GM12878 (cell line): ENCODE measurements around the gene TRIM6. TPM values are rescaled to one million over a fixed set of nuclear protein-coding genes. Genes with fewer than 3 reads are reported as not detected.

Experiments used
- ATAC-seq: fragments of 200-7000 bp; cut with Tn5 transposase; 3 replicates; pipeline ENCODE4 v1.9.1; 2020; ENCODE audit warnings: mild to moderate bottlenecking, moderate library complexity
- BruUV-seq: library from RNA; stranded (reverse); fragments of 400-500 nt; replicated peaks from 2 replicates; lab custom pipeline; 2021; lab: Mats Ljungman, UMichigan
- CTCF ChIA-PET: fragments of 300-600 bp; sonication (Branson Sonifier 250); formaldehyde crosslinking; extraction: SDS; loops from one replicate; lab custom pipeline; 2021; ENCODE audit warnings: inconsistent platforms; lab: Yijun Ruan, JAX
- POLR2A ChIA-PET: fragments of 350-600 bp; formaldehyde crosslinking; extraction: SDS; loops from one replicate; lab custom pipeline; 2021; ENCODE audit warnings: inconsistent platforms; lab: Charles Lee
- RAD21 ChIA-PET: fragments of 300-600 bp; sonication (Branson Sonifier 250); formaldehyde crosslinking; loops from one replicate; lab custom pipeline; 2023; ENCODE audit warnings: antibody characterized with exemption; ENCODE audit not compliant: unreplicated experiment; lab: Charles Lee
- SMC1A ChIA-PET: fragments of 300-600 bp; sonication (Branson Sonifier 250); formaldehyde crosslinking; loops from one replicate; lab custom pipeline; 2023; ENCODE audit not compliant: unreplicated experiment, uncharacterized antibody; lab: Charles Lee
- DNase-seq: peaks from one replicate; pipeline ENCODE4 v3.0.0-alpha.2; 2011; ENCODE audit warnings: low read depth, low spot score
- FAIRE-seq: peaks from 3 replicates; lab custom pipeline; 2011; peaks lifted over from hg19 to GRCh38; lab: Jason Lieb, UNC
- H2AFZ ChIP-seq: 2 replicates; pipeline ENCODE4 v1.6.0; 2011; ENCODE audit warnings: low read depth, low read length, control low read depth; ENCODE audit not compliant: control insufficient read depth
- H3K27ac ChIP-seq: 2 replicates; pipeline ENCODE4 v1.5.1; 2011; ENCODE audit warnings: control low read depth; ENCODE audit not compliant: control insufficient read depth, insufficient read depth
- H3K27me3 ChIP-seq, 2 experiments: replicated peaks in 1 of 2; 2 replicates each; pipeline versions ENCODE4 v1.6.0 to v1.6.1; 2011; ENCODE audit warnings: low read length in 1 of 2; ENCODE audit not compliant: control insufficient read depth in 2 of 2, insufficient read depth in 2 of 2
- H3K36me3 ChIP-seq, 2 experiments: 2 replicates each; pipeline ENCODE4 v1.5.1; 2011; ENCODE audit warnings: low read length in 1 of 2; ENCODE audit not compliant: control insufficient read depth in 2 of 2, insufficient read depth in 2 of 2
- H3K4me1 ChIP-seq: 2 replicates; pipeline ENCODE4 v1.6.1; 2011; ENCODE audit warnings: mild to moderate bottlenecking, low read length, moderate library complexity, mixed read lengths; ENCODE audit not compliant: control insufficient read depth, insufficient read depth
- H3K4me2 ChIP-seq: 2 replicates; pipeline ENCODE4 v1.6.0; 2011; ENCODE audit warnings: control low read depth; ENCODE audit not compliant: control insufficient read depth, insufficient read depth
- H3K4me3 ChIP-seq: fragments of 200-600 bp; sonication (generic); 2 replicates; pipeline ENCODE4 v1.5.1; 2016
- H3K79me2 ChIP-seq: 2 replicates; pipeline ENCODE4 v1.6.0; 2011; ENCODE audit warnings: low read length; ENCODE audit not compliant: control insufficient read depth, insufficient read depth
- H3K9ac ChIP-seq: 2 replicates; pipeline ENCODE4 v1.8.0; 2011; ENCODE audit warnings: low read length, control low read depth, mixed read lengths; ENCODE audit not compliant: control insufficient read depth, insufficient read depth
- H3K9me3 ChIP-seq: replicated peaks from 3 replicates; pipeline ENCODE4 v1.5.1; 2011; ENCODE audit warnings: mild to moderate bottlenecking, low read length; ENCODE audit not compliant: control insufficient read depth, insufficient read depth
- H4K20me1 ChIP-seq: 2 replicates; pipeline ENCODE4 v1.6.0; 2011; ENCODE audit not compliant: control insufficient read depth, insufficient read depth
- ATF2 ChIP-seq: IDR thresholded peaks from 2 replicates; pipeline ENCODE4 v1.6.1; 2012; ENCODE audit warnings: low read length, inconsistent platforms
- BCL3 ChIP-seq: IDR thresholded peaks from 2 replicates; pipeline ENCODE4 v1.6.1; 2011; ENCODE audit warnings: borderline replicate concordance, low read depth, mild to moderate bottlenecking, moderate library complexity, low read length; ENCODE audit not compliant: insufficient read depth, poor library complexity, severe bottlenecking
- EP300 ChIP-seq, 2 experiments: fragments of 150-350 bp in 1 of 2; IDR thresholded peaks; 2 replicates each; pipeline ENCODE4 v1.6.1; 2011 to 2012; ENCODE audit warnings: low read depth in 2 of 2, low read length in 2 of 2, borderline replicate concordance in 1 of 2, improper control_type of control experiment in 1 of 2, inconsistent platforms in 1 of 2; ENCODE audit not compliant: control insufficient read depth in 1 of 2
- ESRRA ChIP-seq: IDR thresholded peaks from 2 replicates; pipeline ENCODE4 v1.6.1; 2012; ENCODE audit warnings: mild to moderate bottlenecking, low read length, improper control_type of control experiment
- GABPA ChIP-seq: IDR thresholded peaks from 2 replicates; pipeline ENCODE4 v1.6.1; 2014; ENCODE audit warnings: antibody characterized with exemption, low read depth, mild to moderate bottlenecking, inconsistent platforms
- IRF5 ChIP-seq: fragments of 450-650 bp; IDR thresholded peaks from 2 replicates; pipeline ENCODE4 v1.6.1; 2017; ENCODE audit warnings: borderline replicate concordance
- MTA2 ChIP-seq: fragments of 450-650 bp; IDR thresholded peaks from 2 replicates; pipeline ENCODE4 v1.6.1; 2016; ENCODE audit warnings: low read depth, mild to moderate bottlenecking, moderate library complexity
- NR2C2 ChIP-seq: IDR thresholded peaks from 2 replicates; pipeline ENCODE4 v1.6.1; 2011; ENCODE audit warnings: borderline replicate concordance, low read depth; ENCODE audit not compliant: control insufficient read depth, insufficient read length
- RUNX3 ChIP-seq: IDR thresholded peaks from 2 replicates; pipeline ENCODE4 v1.6.1; 2012; ENCODE audit warnings: low read length, inconsistent platforms
- SIX5 ChIP-seq: IDR thresholded peaks from 2 replicates; pipeline ENCODE4 v1.6.1; 2011; ENCODE audit warnings: mild to moderate bottlenecking, low read depth, low read length, moderate library complexity; ENCODE audit not compliant: severe bottlenecking
- SMAD5 ChIP-seq: IDR thresholded peaks from 2 replicates; pipeline ENCODE4 v1.6.1; 2016; ENCODE audit warnings: antibody characterized with exemption, low read depth
- SREBF1 ChIP-seq: IDR thresholded peaks from 2 replicates; pipeline ENCODE4 v1.6.1; 2012; ENCODE audit warnings: mild to moderate bottlenecking, low read length
- STAT3 ChIP-seq: IDR thresholded peaks from 2 replicates; pipeline ENCODE4 v1.6.1; 2011; ENCODE audit warnings: low read depth, low read length, improper control_type of control experiment
- ZBTB4 ChIP-seq: fragments of 450-650 bp; formaldehyde crosslinking; IDR thresholded peaks from 2 replicates; pipeline ENCODE4 v1.4.0; 2022; ENCODE audit warnings: mild to moderate bottlenecking, moderate library complexity
- ZZZ3 ChIP-seq: IDR thresholded peaks from 2 replicates; pipeline ENCODE4 v1.6.1; 2011; ENCODE audit warnings: low read depth; ENCODE audit not compliant: control insufficient read depth, insufficient read length
- WGBS: methylation state at CpG from one replicate; pipeline ENCODE4 v1.1.6; 2016; ENCODE audit warnings: low lambda C conversion rate; ENCODE audit not compliant: insufficient replicate concordance, insufficient coverage; ENCODE audit errors: missing lambda C conversion rate; 5-methylcytosine and 5-hydroxymethylcytosine counted together
- in situ Hi-C: fragments of 300-500 bp; cut with MboI; formaldehyde crosslinking; loops from 9 replicates; pipeline ENCODE4 v1.14.3; 2018; ENCODE audit warnings: mixed read lengths
- intact Hi-C: fragments of 100-400 bp; cut with micrococcal nuclease; formaldehyde crosslinking; loops from one replicate; pipeline ENCODE4 v1.14.2; 2022; ENCODE audit not compliant: unreplicated experiment
- polyA plus RNA-seq, 11 experiments: library from polyadenylated mRNA; depleted of rRNA in 4 of 11; unstranded in 6 of 11; stranded (reverse) in 5 of 11; fragments of >200 nt; fragmentation: Nextera tagmentation in 4 of 11; fragmentation: Illumina TruSeq in 1 of 11; extraction: Ambion mirVana in 4 of 11; extraction: Trizol in 1 of 11; gene quantifications; 1 replicate in 1 of 11; 2 replicates in 10 of 11; pipeline versions ENCODE4 v1.2.1 to v1.2.3, GENCODE V29; 2011 to 2016; ENCODE audit warnings: inconsistent platforms in 2 of 11, missing spikeins in 2 of 11, low read depth in 1 of 11
- total RNA-seq, 4 experiments: library from RNA; depleted of rRNA in 3 of 4; stranded (reverse); fragments of >200 nt in 3 of 4; fragmentation: Illumina TruSeq in 1 of 4; extraction: Trizol in 1 of 4; gene quantifications; 2 replicates each; pipeline versions ENCODE4 v1.2.1 to v1.2.3, GENCODE V29; 2013 to 2021

TRIM6 gene
- total and polyA plus RNA-seq, 10 of the 15 experiments (the other 5 are each of a cell fraction or from before 2014, with no cell fraction given) = 1.4 to 6.8 (median 4.2) TPM

- no peak overlapping the region for H3K9ac ChIP-seq
- H3K9me3 ChIP-seq = no peaks in the 10 kb centered on the region
- no peaks in the 10 kb centered on the region for H3K4me1 ChIP-seq
- POLR2A ChIA-PET = no interaction called here
- intact Hi-C loops (no loop called here), in situ Hi-C loops (no loop called here)
- SMC1A ChIA-PET = no interaction called here
- RAD21 ChIA-PET = no interaction called here
- BruUV-seq = no TSS peak
- FAIRE-seq (no peak), ATAC-seq (no peak), DNase-seq (no peak)
- H3K4me3 ChIP-seq = no peak overlapping the region
- no peak overlapping the region for H3K27ac ChIP-seq
- no peaks in the 10 kb centered on the region for H3K79me2 ChIP-seq
- TF ChIP-seq SMAD5 (no peak), IRF5 (no peak), ZZZ3 (no peak), STAT3 (no peak), EP300 (IDR thresholded peaks at IDR 0.05; ENCODE audit: borderline replicate concordance in 1 of 2, control insufficient read depth in 1 of 2, low read depth in 2 of 2, low read length in 2 of 2) (no peak), ATF2 (no peak), ZBTB4 (no peak), BCL3 (no peak), GABPA (no peak), RUNX3 (no peak), SIX5 (no peak), SREBF1 (no peak), ESRRA (no peak), NR2C2 (no peak), MTA2 (no peak)
- H4K20me1 ChIP-seq = no peaks in the 10 kb centered on the region
- H3K4me2 ChIP-seq = no peak overlapping the region
- no peaks in the 10 kb centered on the region for H3K27me3 ChIP-seq
- no peak overlapping the region for H2AFZ ChIP-seq
- H3K36me3 ChIP-seq = no peaks in the 10 kb centered on the region
- WGBS = 33% methylated on average over 2 of the region's 2 CpGs
- CTCF ChIA-PET = interaction anchor here (1.1 kb wide), 1 partner anchor 13 kb away, joined by 3 read pairs; no protein-coding TSS in a partner anchor
These were observed 21.8 kb upstream of the TRIM6 start for GRCh38 chr11:5574654-5575053.
